ENCODE results near the gene ARAF. TPM values are rescaled to one million over a fixed set of nuclear protein-coding genes. Genes with fewer than 3 reads are reported as not detected.
A peak's percentile ranks its signal among the peaks of the same experiment; 100 is the strongest.

Gene ARAF
- total and polyA plus RNA-seq, 2 donors (not counting 3 experiments of a cell fraction or from before 2014, with no cell fraction given) = 62.7 to 69.5 TPM

- no peak overlapping the region for H2AFZ ChIP-seq (ENCODE audit: low read depth, low read length)
- dilution Hi-C loops (cut with MboI; ENCODE audit: extremely low pct_ligation_motif_present, low sequenced_read_pairs) (no loop called here), intact Hi-C loops (cut with micrococcal nuclease) (loop anchor here (5.0 kb wide), 1 partner anchor 54 kb away; no protein-coding TSS in a partner anchor)
- peak overlapping the region; percentile 4 for H3K9ac ChIP-seq (replicated peaks; ENCODE audit: extremely low read depth, insufficient read depth, low read length)
- TF ChIP-seq EZH2 (IDR thresholded peaks at IDR 0.05; ENCODE audit: borderline replicate concordance, low read depth, low read length, severe bottlenecking) (no peak), MYC (IDR thresholded peaks at IDR 0.05; ENCODE audit: low read depth, low read length) (no peak), GATA2 (IDR thresholded peaks at IDR 0.05; ENCODE audit: insufficient read depth, insufficient read length, low read depth, low read length) (no peak), MAX (IDR thresholded peaks at IDR 0.05; ENCODE audit: insufficient read depth, insufficient read length) (no peak), POLR2AphosphoS5 (IDR thresholded peaks at IDR 0.05; ENCODE audit: insufficient read depth, low read depth, low read length) (no peak), JUN (IDR thresholded peaks at IDR 0.05; ENCODE audit: borderline replicate concordance, insufficient read depth, insufficient read length, low read depth) (no peak), POLR2A (IDR thresholded peaks at IDR 0.05; ENCODE audit: low read depth, low read length) (no peak), FOS (IDR thresholded peaks at IDR 0.05; ENCODE audit: borderline replicate concordance, insufficient read depth, low read length) (no peak)
- TF ChIP-seq, protein P1, sequence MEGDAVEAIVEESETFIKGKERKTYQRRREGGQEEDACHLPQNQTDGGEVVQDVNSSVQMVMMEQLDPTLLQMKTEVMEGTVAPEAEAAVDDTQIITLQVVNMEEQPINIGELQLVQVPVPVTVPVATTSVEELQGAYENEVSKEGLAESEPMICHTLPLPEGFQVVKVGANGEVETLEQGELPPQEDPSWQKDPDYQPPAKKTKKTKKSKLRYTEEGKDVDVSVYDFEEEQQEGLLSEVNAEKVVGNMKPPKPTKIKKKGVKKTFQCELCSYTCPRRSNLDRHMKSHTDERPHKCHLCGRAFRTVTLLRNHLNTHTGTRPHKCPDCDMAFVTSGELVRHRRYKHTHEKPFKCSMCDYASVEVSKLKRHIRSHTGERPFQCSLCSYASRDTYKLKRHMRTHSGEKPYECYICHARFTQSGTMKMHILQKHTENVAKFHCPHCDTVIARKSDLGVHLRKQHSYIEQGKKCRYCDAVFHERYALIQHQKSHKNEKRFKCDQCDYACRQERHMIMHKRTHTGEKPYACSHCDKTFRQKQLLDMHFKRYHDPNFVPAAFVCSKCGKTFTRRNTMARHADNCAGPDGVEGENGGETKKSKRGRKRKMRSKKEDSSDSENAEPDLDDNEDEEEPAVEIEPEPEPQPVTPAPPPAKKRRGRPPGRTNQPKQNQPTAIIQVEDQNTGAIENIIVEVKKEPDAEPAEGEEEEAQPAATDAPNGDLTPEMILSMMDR (IDR thresholded peaks at IDR 0.05; ENCODE audit: extremely low read depth in 1 of 2, insufficient read depth in 1 of 2, low read depth in 1 of 2, low read length in 2 of 2) = no peak
- H3K9me1 ChIP-seq (replicated peaks; ENCODE audit: control insufficient read depth, extremely low read depth, insufficient read depth, low read length) = no peaks in the 10 kb centered on the region
- no peak overlapping the region for H3K27ac ChIP-seq (ENCODE audit: insufficient read depth, low read depth, low read length)
- ChIA-PET POLR2A (no interaction called here), CTCF (no interaction called here)
- H3K27me3 ChIP-seq (ENCODE audit: control insufficient read depth in 2 of 2, insufficient read depth in 2 of 2, low read length in 2 of 2) = no peaks in the 10 kb centered on the region
- peaks cover 3% of the 10 kb centered on the region for H3K79me2 ChIP-seq (ENCODE audit: control insufficient read depth, insufficient read depth, low read length)
- no peaks in the 10 kb centered on the region for H3K9me3 ChIP-seq (replicated peaks; ENCODE audit: control insufficient read depth, insufficient read depth, low read length)
- peak overlapping the region in 1 of 3 experiments; percentile 60 for H3K4me3 ChIP-seq (replicated peaks in 1 of 3; ENCODE audit: insufficient read depth in 1 of 3, low read depth in 1 of 3, low read length in 3 of 3)
- TSS peak; percentile 25 for BruUV-seq (replicated peaks)
- FAIRE-seq (no peak), DNase-seq (ENCODE audit: low read depth, low spot score) (no peak)
- H3K36me3 ChIP-seq (ENCODE audit: control insufficient read depth in 2 of 2, extremely low read depth in 1 of 2, insufficient read depth in 2 of 2, low read length in 2 of 2) = peaks cover 0 to 2% of the 10 kb centered on the region in 2 experiments
- peaks cover 28% of the 10 kb centered on the region for H3K4me1 ChIP-seq (ENCODE audit: control insufficient read depth, extremely low read depth, insufficient read depth, low read length)
- no peaks in the 10 kb centered on the region for H4K20me1 ChIP-seq (replicated peaks; ENCODE audit: control insufficient read depth, extremely low read depth, insufficient read depth, low read length)
- no peak overlapping the region for H3K4me2 ChIP-seq (ENCODE audit: insufficient read depth, low read length)
These were observed 22.3 kb downstream of the ARAF start for GRCh38 chrX:47583240-47583861.

Data from endothelial cell of umbilical vein (primary cell).